ENCODE measurements around the gene CARD11.

Gene CARD11

GRCh38 chr7:2948749-2949148, 94.9 kb downstream of the CARD11 start:
- ATAC-seq: no peak
- TF ChIP-seq CSDC2 (CRISPR knock-in tag; IDR thresholded peaks at IDR 0.05) (no peak), CSRNP3 (CRISPR knock-in tag; IDR thresholded peaks at IDR 0.05) (no peak), SNAI2 (CRISPR knock-in tag; IDR thresholded peaks at IDR 0.05) (no peak), ZC3H10 (CRISPR knock-in tag; IDR thresholded peaks at IDR 0.05) (no peak), OSR1 (CRISPR knock-in tag; IDR thresholded peaks at IDR 0.05) (no peak), TSHZ2 (CRISPR knock-in tag; IDR thresholded peaks at IDR 0.05) (no peak), PATZ1 (CRISPR knock-in tag; IDR thresholded peaks at IDR 0.05; ENCODE audit: borderline replicate concordance) (no peak), GLIS3 (CRISPR knock-in tag; IDR thresholded peaks at IDR 0.05) (no peak), ARNTL (CRISPR knock-in tag; IDR thresholded peaks at IDR 0.05; ENCODE audit: borderline replicate concordance, low read depth) (no peak), PPARA (CRISPR knock-in tag; IDR thresholded peaks at IDR 0.05; ENCODE audit: borderline replicate concordance) (no peak), POU6F1 (CRISPR knock-in tag; IDR thresholded peaks at IDR 0.05; ENCODE audit: borderline replicate concordance, low read depth) (no peak), ZNF565 (CRISPR knock-in tag; conservative IDR thresholded peaks at IDR 0.05; ENCODE audit: low read depth) (no peak), ESRRG (CRISPR knock-in tag; IDR thresholded peaks at IDR 0.05) (no peak), CREB5 (CRISPR knock-in tag; IDR thresholded peaks at IDR 0.05; ENCODE audit: low read depth) (no peak), ZFP30 (CRISPR knock-in tag; IDR thresholded peaks at IDR 0.05) (no peak), BACH2 (CRISPR knock-in tag; IDR thresholded peaks at IDR 0.05; ENCODE audit: borderline replicate concordance) (no peak), TCF4 (CRISPR knock-in tag; IDR thresholded peaks at IDR 0.05; ENCODE audit: borderline replicate concordance) (no peak)

- no peak for ATAC-seq
- TF ChIP-seq ESRRG (CRISPR knock-in tag; IDR thresholded peaks at IDR 0.05) (no peak), ISL1 (CRISPR knock-in tag; IDR thresholded peaks at IDR 0.05) (no peak), ZFP3 (CRISPR knock-in tag; IDR thresholded peaks at IDR 0.05) (no peak), POU6F1 (CRISPR knock-in tag; IDR thresholded peaks at IDR 0.05; ENCODE audit: borderline replicate concordance, low read depth) (no peak), TCF4 (CRISPR knock-in tag; IDR thresholded peaks at IDR 0.05; ENCODE audit: borderline replicate concordance) (no peak)
Observed at GRCh38 chr7:2947058-2947780, 96.4 kb downstream of the CARD11 start.

Measured in SK-N-SH treated with all-trans-retinoic acid at 6 μM for 48 hours (cell line).